Astrocyte of the cerebellum (primary cell): ENCODE results near the gene SNX9.

ENCODE experiments used
- DNase-seq: peaks from one replicate; pipeline ENCODE4 v3.0.0-alpha.2; 2011; ENCODE audit warnings: low read depth
- H3K4me3 ChIP-seq: 2 replicates; pipeline ENCODE4 v1.5.1; 2011; ENCODE audit warnings: mild to moderate bottlenecking, low read depth, low read length, moderate library complexity
- CTCF ChIP-seq: IDR thresholded peaks from 2 replicates; pipeline ENCODE4 v1.5.1; 2012; ENCODE audit warnings: low read length, low read depth, moderate library complexity, mild to moderate bottlenecking; ENCODE audit errors: missing control alignments
- in situ Hi-C: cut with HindIII; loops from 2 replicates; pipeline ENCODE4 v1.10.0; 2017; ENCODE audit warnings: low sequenced_read_pairs

The SNX9 gene

GRCh38 chr6:157823001-157823527 lies at the start of gene SNX9:
TSS of gene SNX9 (plus strand) at chr6:157823246. CDS start at chr6:157823435, 189 bp downstream.
- peak within 1 kb of the TSS; percentile 83 for H3K4me3 ChIP-seq
- TF ChIP-seq CTCF: no peak
- no peak for DNase-seq
- in situ Hi-C loops: no loop called here

GRCh38 chr6:157773248-157773773 lies 49.7 kb upstream of the SNX9 start:
- in situ Hi-C loops: no loop called here
- TF ChIP-seq CTCF: no peak
- no peak for DNase-seq
- H3K4me3 ChIP-seq: no peak overlapping the region

GRCh38 chr6:157774153-157775135 lies 48.6 kb upstream of the SNX9 start:
- in situ Hi-C loops: no loop called here
- no peak overlapping the region for H3K4me3 ChIP-seq
- DNase-seq: no peak
- no peak for TF ChIP-seq CTCF

- in situ Hi-C loops: no loop called here
- no peak for DNase-seq
- no peak overlapping the region for H3K4me3 ChIP-seq
- no peak for TF ChIP-seq CTCF
These were observed 47.7 kb upstream of the SNX9 start for GRCh38 chr6:157775376-157775775.

- no peak for DNase-seq
- H3K4me3 ChIP-seq: no peak overlapping the region
- in situ Hi-C loops: no loop called here
- TF ChIP-seq CTCF: no peak
These were observed 45.7 kb upstream of the SNX9 start for GRCh38 chr6:157777344-157777743.

- in situ Hi-C loops: no loop called here
- no peak for TF ChIP-seq CTCF
- no peak for DNase-seq
- H3K4me3 ChIP-seq: no peak overlapping the region
These were observed 44.3 kb upstream of the SNX9 start for GRCh38 chr6:157778719-157779118.
